ENCODE results near the gene FIZ1. TPM values are rescaled to one million over a fixed set of nuclear protein-coding genes. Genes with fewer than 3 reads are reported as not detected.
A peak's percentile ranks its signal among the peaks of the same experiment; 100 is the strongest.

Gene FIZ1
- total RNA-seq, 1 donor from 2014 or later = 14.3 TPM

DNA sequence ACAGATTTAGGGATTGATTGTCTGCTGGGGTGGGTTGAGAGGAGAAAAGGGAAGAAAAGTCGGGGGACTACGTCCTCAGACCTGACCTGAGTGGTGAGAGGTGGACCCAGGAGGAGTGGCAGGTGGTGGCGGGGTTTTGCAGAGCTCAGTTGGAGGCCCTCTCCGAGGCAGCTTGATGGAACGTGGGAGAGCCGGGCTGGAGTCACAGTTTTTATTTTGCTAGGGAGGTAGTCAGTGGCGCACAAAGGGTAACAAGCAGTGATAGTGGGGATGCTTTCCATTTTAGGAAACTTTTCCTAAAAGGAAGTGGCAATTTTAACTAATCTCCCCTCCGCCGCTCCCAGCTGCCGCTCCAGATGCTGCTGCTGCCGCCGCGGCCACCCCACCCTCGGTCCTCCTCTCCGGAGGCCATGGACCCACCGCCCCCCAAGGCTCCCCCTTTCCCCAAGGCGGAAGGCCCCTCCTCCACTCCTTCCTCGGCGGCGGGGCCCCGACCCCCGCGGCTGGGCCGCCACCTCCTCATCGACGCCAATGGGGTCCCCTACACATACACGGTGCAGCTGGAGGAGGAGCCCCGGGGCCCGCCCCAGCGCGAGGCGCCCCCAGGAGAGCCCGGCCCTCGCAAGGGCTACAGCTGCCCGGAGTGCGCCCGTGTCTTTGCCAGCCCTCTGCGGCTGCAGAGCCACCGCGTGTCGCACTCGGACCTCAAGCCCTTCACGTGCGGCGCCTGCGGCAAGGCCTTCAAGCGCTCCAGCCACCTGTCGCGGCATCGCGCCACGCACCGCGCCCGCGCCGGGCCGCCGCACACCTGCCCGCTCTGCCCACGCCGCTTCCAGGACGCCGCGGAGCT, 43.1 kb upstream of the FIZ1 start:
- ATAC-seq (peak; percentile 3 to 5), DNase-seq (peak; percentile 65)
- peaks cover 12% of the 10 kb centered on the region for H3K36me3 ChIP-seq
- H3K4me3 ChIP-seq = peak overlapping the region; percentile 82
- no peaks in the 10 kb centered on the region for H3K27me3 ChIP-seq (ENCODE audit: low read depth)
- H3K27ac ChIP-seq = peak overlapping the region; percentile 81
- H3K4me1 ChIP-seq = peaks cover 64% of the 10 kb centered on the region
- TF ChIP-seq, protein P1, sequence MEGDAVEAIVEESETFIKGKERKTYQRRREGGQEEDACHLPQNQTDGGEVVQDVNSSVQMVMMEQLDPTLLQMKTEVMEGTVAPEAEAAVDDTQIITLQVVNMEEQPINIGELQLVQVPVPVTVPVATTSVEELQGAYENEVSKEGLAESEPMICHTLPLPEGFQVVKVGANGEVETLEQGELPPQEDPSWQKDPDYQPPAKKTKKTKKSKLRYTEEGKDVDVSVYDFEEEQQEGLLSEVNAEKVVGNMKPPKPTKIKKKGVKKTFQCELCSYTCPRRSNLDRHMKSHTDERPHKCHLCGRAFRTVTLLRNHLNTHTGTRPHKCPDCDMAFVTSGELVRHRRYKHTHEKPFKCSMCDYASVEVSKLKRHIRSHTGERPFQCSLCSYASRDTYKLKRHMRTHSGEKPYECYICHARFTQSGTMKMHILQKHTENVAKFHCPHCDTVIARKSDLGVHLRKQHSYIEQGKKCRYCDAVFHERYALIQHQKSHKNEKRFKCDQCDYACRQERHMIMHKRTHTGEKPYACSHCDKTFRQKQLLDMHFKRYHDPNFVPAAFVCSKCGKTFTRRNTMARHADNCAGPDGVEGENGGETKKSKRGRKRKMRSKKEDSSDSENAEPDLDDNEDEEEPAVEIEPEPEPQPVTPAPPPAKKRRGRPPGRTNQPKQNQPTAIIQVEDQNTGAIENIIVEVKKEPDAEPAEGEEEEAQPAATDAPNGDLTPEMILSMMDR (IDR thresholded peaks at IDR 0.05) = no peak
- intact Hi-C loops (cut with DNase I) = no loop called here
- H3K9me3 ChIP-seq = no peaks in the 10 kb centered on the region

DNA sequence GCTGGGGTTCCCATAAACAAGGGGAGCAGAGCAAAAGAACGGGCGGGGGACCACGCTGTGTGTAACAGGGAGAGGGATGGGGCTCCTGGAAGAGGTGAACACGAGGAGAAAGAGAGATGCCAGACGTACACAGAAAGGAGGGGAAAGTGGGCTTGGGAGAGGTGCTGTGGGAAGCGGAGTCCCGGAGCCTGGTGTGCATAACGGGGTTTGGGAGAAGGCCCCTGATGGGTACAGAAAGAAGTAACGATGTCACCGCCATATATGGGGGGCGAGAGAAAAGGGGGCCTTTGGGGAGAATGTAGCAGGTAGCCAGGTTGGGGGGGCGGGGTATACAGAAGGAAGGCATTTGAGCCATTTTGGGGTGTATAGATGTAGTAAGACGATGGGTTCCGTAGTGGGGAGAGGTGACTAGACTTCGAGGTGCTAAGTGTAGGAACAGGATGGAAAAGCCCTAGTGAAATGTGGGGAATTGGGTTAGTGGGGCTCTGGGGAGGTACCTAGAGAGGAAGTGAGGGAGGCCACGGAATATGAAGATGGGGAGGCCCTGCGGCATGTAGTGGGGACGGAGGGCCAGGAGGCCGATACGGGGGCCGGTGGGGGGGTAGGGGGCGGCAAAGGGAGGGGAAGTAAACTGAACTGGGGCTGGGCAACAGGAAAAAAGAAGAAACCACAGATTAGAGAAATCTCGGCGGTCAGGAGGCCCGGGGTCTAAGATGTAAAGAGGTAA, 42.3 kb upstream of the FIZ1 start:
- H3K4me3 ChIP-seq = peak overlapping the region; percentile 82
- intact Hi-C loops (cut with DNase I) = no loop called here
- H3K9me3 ChIP-seq = no peaks in the 10 kb centered on the region
- TF ChIP-seq, protein P1 (IDR thresholded peaks at IDR 0.05) = no peak
- peak in 1 of 2 donors; percentile 1 for ATAC-seq
- no peak for DNase-seq
- peaks cover 66% of the 10 kb centered on the region for H3K4me1 ChIP-seq
- H3K27me3 ChIP-seq (ENCODE audit: low read depth) = no peaks in the 10 kb centered on the region
- H3K36me3 ChIP-seq = peaks cover 12% of the 10 kb centered on the region
- H3K27ac ChIP-seq = peak overlapping the region; percentile 81

DNA sequence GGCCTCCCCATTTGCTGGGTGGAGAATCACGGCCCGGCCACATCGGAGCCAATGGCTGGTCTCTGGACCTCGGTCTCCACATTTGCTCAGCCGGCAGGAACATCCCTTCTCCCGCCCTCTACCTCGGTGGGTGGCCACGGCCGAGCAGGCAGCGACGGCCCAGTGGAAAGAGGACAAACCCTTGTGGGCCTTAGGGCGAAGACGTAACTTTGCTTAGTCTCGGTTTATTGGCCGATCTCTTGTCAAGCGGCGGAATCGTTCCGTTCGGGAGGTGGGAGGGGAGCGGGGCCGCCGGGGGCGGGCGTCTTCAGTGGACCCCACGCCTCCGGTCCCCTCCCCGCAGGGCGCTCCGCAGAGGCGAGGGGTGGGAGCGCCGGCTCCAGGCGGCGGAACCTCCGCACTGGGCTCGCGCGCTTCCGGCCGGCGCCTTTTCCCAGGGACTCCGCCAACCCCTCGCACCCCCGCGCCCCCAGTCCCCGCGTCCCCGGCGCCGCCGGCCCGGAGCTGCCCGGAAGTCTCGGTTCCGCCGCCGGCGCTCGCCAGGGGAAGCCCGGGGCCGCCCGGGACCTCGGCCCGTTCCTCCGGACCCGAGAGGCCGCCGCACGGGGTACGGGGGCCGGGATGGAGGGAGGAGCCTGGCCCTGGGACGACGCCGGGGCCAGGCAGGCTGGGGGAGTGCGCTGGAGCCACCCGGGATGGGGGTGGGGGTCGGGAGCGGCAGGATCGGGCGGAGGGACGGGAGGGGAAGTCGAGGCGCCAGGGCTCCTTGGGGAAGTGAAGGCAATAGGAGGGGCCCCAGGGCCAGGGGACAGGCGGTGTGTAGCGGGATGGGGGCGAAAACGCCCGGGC, 41.5 kb upstream of the FIZ1 start, which contains the start of gene ZNF580:
Gene ZNF580, plus strand, starts transcription at position 426 of the 849 bp plus-strand sequence. CDS start 1,507 bp downstream, outside the sequence.
- Histone ChIP-seq H3K4me1 (peaks cover 74% of the 10 kb centered on the region), H3K4me3 (peak within 1 kb of the TSS; percentile 82), H3K9me3 (no peaks in the 10 kb centered on the region), H3K27ac (peak within 1 kb of the TSS; percentile 81), H3K36me3 (peaks cover 12% of the 10 kb centered on the region), H3K27me3 (ENCODE audit: low read depth) (no peaks in the 10 kb centered on the region)
- ATAC-seq (peak; percentile 80 to 82), DNase-seq (peak; percentile 73)
- intact Hi-C loops (cut with DNase I) = no loop called here
- TF ChIP-seq, protein P1 (IDR thresholded peaks at IDR 0.05) = no peak

GRCh38 chr19:55640043-55640576, 40.8 kb upstream of the FIZ1 start:
- intact Hi-C loops (cut with DNase I) = no loop called here
- Histone ChIP-seq H3K36me3 (peaks cover 5% of the 10 kb centered on the region), H3K9me3 (no peaks in the 10 kb centered on the region), H3K27ac (peak overlapping the region; percentile 81), H3K4me3 (peak overlapping the region; percentile 82), H3K4me1 (peaks cover 78% of the 10 kb centered on the region), H3K27me3 (ENCODE audit: low read depth) (no peaks in the 10 kb centered on the region)
- ATAC-seq (peak; percentile 47 to 55), DNase-seq (peak; percentile 88)
- TF ChIP-seq, protein P1 (IDR thresholded peaks at IDR 0.05) = peak; percentile 58

Measured in lower lobe of right lung (tissue), 2 donors.